ENCODE results near the gene SLC18A2. TPM values are rescaled to one million over a fixed set of nuclear protein-coding genes. Genes with fewer than 3 reads are reported as not detected.

SLC18A2 gene
- total RNA-seq, 4 donors from 2014 or later, result 0.18 to 0.95 (median 0.75) TPM

- Histone ChIP-seq H3K27me3 (no peaks in the 10 kb centered on the region), H3K27ac (no peak overlapping the region), H3K9me3 (no peaks in the 10 kb centered on the region), H3K4me1 (no peaks in the 10 kb centered on the region), H3K4me3 (no peak overlapping the region), H3K36me3 (no peaks in the 10 kb centered on the region)
- DNase-seq, result no peak
- TF ChIP-seq POLR2A (IDR thresholded peaks at IDR 0.05), result no peak
- no peak for TF ChIP-seq CTCF (IDR thresholded peaks at IDR 0.05)
Measured at GRCh38 chr10:117266812-117267211, 25.9 kb downstream of the SLC18A2 start.

GRCh38 chr10:117268258-117268657 is 27.3 kb downstream of the SLC18A2 start:
- H3K4me1 ChIP-seq, result no peaks in the 10 kb centered on the region
- no peaks in the 10 kb centered on the region for H3K36me3 ChIP-seq
- no peak overlapping the region for H3K4me3 ChIP-seq
- TF ChIP-seq POLR2A (IDR thresholded peaks at IDR 0.05), result no peak
- H3K27ac ChIP-seq, result no peak overlapping the region
- no peaks in the 10 kb centered on the region for H3K27me3 ChIP-seq
- no peak for DNase-seq
- no peaks in the 10 kb centered on the region for H3K9me3 ChIP-seq

GRCh38 chr10:117268907-117269306 is 28.0 kb downstream of the SLC18A2 start:
- H3K4me1 ChIP-seq, result no peaks in the 10 kb centered on the region
- no peak overlapping the region for H3K27ac ChIP-seq
- DNase-seq, result no peak
- TF ChIP-seq CTCF (IDR thresholded peaks at IDR 0.05) (no peak), POLR2A (IDR thresholded peaks at IDR 0.05) (no peak)
- H3K36me3 ChIP-seq, result no peaks in the 10 kb centered on the region
- no peak overlapping the region for H3K4me3 ChIP-seq
- H3K27me3 ChIP-seq, result no peaks in the 10 kb centered on the region
- no peaks in the 10 kb centered on the region for H3K9me3 ChIP-seq

GRCh38 chr10:117271427-117271826 is 30.5 kb downstream of the SLC18A2 start:
- no peaks in the 10 kb centered on the region for H3K36me3 ChIP-seq
- no peak overlapping the region for H3K4me3 ChIP-seq
- no peak for DNase-seq
- no peaks in the 10 kb centered on the region for H3K27me3 ChIP-seq
- H3K27ac ChIP-seq, result no peak overlapping the region
- H3K9me3 ChIP-seq, result no peaks in the 10 kb centered on the region
- no peaks in the 10 kb centered on the region for H3K4me1 ChIP-seq
- TF ChIP-seq POLR2A (IDR thresholded peaks at IDR 0.05) (no peak), CTCF (IDR thresholded peaks at IDR 0.05) (no peak)

GRCh38 chr10:117272195-117273076 is 31.5 kb downstream of the SLC18A2 start:
- Histone ChIP-seq H3K27me3 (no peaks in the 10 kb centered on the region), H3K4me3 (no peak overlapping the region), H3K9me3 (no peaks in the 10 kb centered on the region), H3K27ac (no peak overlapping the region), H3K36me3 (no peaks in the 10 kb centered on the region), H3K4me1 (no peaks in the 10 kb centered on the region)
- no peak for DNase-seq
- TF ChIP-seq POLR2A (IDR thresholded peaks at IDR 0.05) (no peak), CTCF (IDR thresholded peaks at IDR 0.05) (no peak)

- H3K4me3 ChIP-seq, result no peak overlapping the region
Measured at GRCh38 chr10:117273980-117274379, 33.1 kb downstream of the SLC18A2 start.

More at GRCh38 chr10:117273980-117274379, 33.1 kb downstream of the SLC18A2 start:
- TF ChIP-seq POLR2A (IDR thresholded peaks at IDR 0.05) (no peak), CTCF (IDR thresholded peaks at IDR 0.05) (no peak)
- no peak for DNase-seq
- Histone ChIP-seq H3K9me3 (no peaks in the 10 kb centered on the region), H3K4me1 (no peaks in the 10 kb centered on the region), H3K27ac (no peak overlapping the region), H3K36me3 (no peaks in the 10 kb centered on the region), H3K27me3 (no peaks in the 10 kb centered on the region)

All from Peyer's patch (tissue), 4 donors.